GM12872 (cell line): Measurements from ENCODE around the gene PLXNC1.
A peak's percentile ranks its signal among the peaks of the same experiment; 100 is the strongest.

ENCODE experiments used
- CTCF ChIP-seq: IDR thresholded peaks from 3 replicates; pipeline ENCODE4 v1.5.1; 2011; ENCODE audit warnings: low read depth, mild to moderate bottlenecking, low read length, moderate library complexity; ENCODE audit not compliant: insufficient read depth

The PLXNC1 gene

GRCh38 chr12:94145191-94145983 lies 3.0 kb upstream of the PLXNC1 start:
- TF ChIP-seq CTCF = 0 out of 3 replicates have a peak, but pooled peaks have one; percentile 13

GRCh38 chr12:94146166-94146936 lies 2.0 kb upstream of the PLXNC1 start:
- TF ChIP-seq CTCF = no peak

GRCh38 chr12:94147387-94147990 lies 888 bp upstream of the PLXNC1 start:
- TF ChIP-seq CTCF = no peak

GRCh38 chr12:94148739-94149118 lies 352 bp downstream of the PLXNC1 start:
- no peak for TF ChIP-seq CTCF

GRCh38 chr12:94149119-94149780 lies 873 bp downstream of the PLXNC1 start:
- TF ChIP-seq CTCF = peak; percentile 58

GRCh38 chr12:94149781-94150239 lies 1.4 kb downstream of the PLXNC1 start:
- TF ChIP-seq CTCF = no peak
